HG03060 (cell line): ENCODE measurements around the gene PRKG1.
"Not testable (repeated sequence)": the region's sequence is repeated elsewhere in the genome, so short reads cannot be mapped to it uniquely, and the experiment has no call there.

Experiments used
- ATAC-seq: cut with Tn5 transposase; IDR thresholded peaks from one replicate; pipeline ENCODE4 v1.9.1; 2021; ENCODE audit warnings: low read depth, moderate number of reproducible peaks; ENCODE audit not compliant: unreplicated experiment

The PRKG1 gene

DNA sequence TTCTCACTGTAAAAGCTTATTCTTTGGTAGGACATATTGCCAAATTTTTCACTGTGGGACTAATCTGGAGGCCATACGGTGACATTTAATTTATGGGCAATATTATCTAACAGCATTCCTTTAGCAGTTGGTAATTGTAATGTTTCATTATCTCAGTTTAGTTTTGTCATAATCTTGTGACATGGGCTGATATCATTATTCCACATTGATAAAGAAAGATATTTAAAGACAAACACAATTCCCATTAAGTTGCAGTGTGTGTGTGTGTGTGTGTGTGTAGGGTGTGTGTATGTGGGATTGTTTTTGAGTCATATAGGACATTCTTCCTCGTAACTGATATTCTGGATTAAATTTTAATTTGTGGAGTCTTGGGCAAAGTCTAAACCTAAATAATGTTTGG is 238.5 kb downstream of the PRKG1 start:
- ATAC-seq, result no peak

GRCh38 chr10:51313251-51313650 is 239.0 kb downstream of the PRKG1 start:
- no peak for ATAC-seq

- no peak for ATAC-seq
Measured at GRCh38 chr10:51313773-51314478, 239.6 kb downstream of the PRKG1 start.

DNA sequence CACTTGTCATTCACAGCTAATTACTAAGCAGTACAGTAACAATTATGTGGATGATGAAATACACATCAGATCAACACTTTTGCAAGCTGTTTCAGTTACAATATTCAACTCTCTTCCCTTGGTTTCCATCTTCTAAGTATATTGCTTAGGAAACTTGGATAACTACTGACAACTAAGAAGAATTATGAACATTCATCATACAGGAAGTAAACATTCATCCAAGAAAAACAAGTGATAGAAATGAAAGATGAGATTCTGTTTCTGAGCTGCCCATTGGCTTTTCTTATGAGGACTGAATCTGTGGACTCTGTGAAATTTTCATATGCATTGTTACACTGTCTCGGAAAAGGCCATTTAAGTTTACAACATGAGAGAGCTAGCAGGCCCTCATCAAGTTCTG is 240.2 kb downstream of the PRKG1 start:
- ATAC-seq, result no peak

- ATAC-seq, result no peak
Measured at GRCh38 chr10:51318399-51319172, 244.3 kb downstream of the PRKG1 start.

GRCh38 chr10:51319173-51319435 is 244.8 kb downstream of the PRKG1 start:
- ATAC-seq, result no peak

GRCh38 chr10:51321300-51321699 is 247.0 kb downstream of the PRKG1 start:
- ATAC-seq, result no peak

- ATAC-seq, result no peak
Measured at GRCh38 chr10:51321980-51322379, 247.7 kb downstream of the PRKG1 start.

- no peak for ATAC-seq
Measured at GRCh38 chr10:51325649-51326048, 251.4 kb downstream of the PRKG1 start.

DNA sequence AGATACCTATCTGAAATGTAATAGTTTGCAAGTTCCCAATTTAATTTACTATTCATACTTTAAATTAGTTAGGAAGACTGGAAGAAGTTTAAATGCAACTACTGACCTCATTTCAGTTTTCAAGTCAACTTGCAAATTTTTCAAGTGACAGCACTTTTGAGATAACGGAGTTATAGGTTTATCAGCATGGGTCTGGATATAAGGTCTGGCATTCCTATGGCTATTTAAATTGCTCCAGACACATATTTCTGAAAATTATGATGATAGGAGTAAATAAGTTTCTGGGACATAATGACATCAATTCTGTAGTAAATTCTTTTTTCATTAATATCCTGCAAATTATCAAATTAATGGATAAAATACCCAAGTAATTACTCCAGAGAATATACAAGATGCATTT is 251.9 kb downstream of the PRKG1 start:
- no peak for ATAC-seq

DNA sequence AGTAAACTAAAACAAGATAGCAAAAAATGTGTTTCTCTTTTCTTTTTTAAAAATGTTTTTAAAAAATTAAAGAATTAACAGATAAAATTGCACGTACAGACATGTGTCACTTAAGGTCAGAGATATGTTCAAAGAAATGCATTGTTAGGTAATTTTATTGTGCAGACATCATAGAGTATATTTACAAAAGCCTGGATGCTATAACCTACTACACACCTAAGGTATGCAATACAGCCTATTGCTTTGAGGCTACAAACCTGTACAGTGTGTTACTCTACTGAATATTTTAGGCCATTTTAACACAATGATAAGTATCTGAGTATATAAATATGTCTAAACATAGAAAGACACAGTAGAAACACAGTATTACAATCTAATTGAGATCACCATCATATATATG is 253.1 kb downstream of the PRKG1 start:
- no peak for ATAC-seq

DNA sequence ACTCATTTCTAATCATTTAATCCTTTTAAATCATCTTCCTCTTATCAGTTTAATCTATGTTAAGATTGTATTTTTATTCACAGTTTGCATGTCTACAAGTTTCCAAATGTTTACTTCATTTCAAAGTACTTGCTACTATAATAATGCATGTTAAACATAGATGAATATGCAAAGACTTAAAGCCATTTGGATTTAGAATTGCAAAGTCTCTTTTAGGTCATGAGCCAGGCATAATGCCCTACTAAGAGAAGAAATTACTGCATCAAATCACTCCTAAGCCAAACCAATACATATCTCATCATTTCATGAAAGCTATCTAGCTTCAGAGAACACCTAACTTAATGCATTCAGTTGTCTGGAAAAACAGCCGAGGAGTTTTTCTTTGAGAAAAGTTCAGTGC is 266.1 kb downstream of the PRKG1 start:
- no peak for ATAC-seq

GRCh38 chr10:51340845-51341610 is 266.7 kb downstream of the PRKG1 start:
- ATAC-seq, result no peak

- not testable (repeated sequence) for ATAC-seq
Measured at GRCh38 chr10:51341745-51342144, 267.5 kb downstream of the PRKG1 start.

DNA sequence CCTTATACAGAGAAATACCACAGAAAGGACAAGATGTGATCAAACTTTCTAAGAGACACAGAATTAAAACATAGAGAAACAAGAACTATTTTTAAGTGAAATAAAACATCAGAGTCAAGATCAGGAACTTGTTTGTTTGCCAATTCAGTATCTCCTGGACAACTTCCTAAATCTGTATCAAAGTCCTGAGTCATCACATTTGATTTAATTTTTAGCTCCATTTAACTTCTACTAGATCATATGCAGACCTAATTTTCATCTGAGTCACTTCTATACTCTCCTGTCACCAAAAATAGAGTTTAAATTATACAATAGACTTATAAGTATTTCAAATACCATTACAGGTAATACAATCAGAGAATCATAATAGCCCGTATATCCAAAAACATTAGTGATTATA is 268.1 kb downstream of the PRKG1 start:
- ATAC-seq, result no peak

- no peak for ATAC-seq
Measured at GRCh38 chr10:51343391-51343790, 269.1 kb downstream of the PRKG1 start.

GRCh38 chr10:51344371-51344770 is 270.1 kb downstream of the PRKG1 start:
- ATAC-seq, result no peak

- no peak for ATAC-seq
Measured at GRCh38 chr10:51348622-51349021, 274.3 kb downstream of the PRKG1 start.

- ATAC-seq, result no peak
Measured at GRCh38 chr10:51357170-51357569, 282.9 kb downstream of the PRKG1 start.

- ATAC-seq, result no peak
Measured at GRCh38 chr10:51358227-51358626, 283.9 kb downstream of the PRKG1 start.

DNA sequence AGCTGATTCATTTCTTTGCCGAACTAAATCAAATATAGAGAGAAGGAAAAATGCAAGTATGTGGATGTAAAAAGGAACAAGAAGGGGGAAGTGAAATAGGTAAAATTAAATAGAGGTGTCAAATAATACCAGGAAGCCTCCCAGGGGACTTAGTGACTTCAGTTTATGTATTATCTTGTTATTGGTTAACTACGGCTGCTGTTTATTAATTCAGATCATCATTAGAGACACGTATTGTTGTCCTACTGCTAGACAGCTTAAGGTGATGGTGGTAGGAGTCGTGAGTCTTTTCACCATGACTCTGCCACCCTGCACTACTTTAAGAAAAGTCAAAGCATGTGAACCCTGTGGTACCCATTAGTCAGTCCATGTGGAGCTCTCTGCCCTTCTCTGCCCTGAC is 289.1 kb downstream of the PRKG1 start:
- no peak for ATAC-seq

DNA sequence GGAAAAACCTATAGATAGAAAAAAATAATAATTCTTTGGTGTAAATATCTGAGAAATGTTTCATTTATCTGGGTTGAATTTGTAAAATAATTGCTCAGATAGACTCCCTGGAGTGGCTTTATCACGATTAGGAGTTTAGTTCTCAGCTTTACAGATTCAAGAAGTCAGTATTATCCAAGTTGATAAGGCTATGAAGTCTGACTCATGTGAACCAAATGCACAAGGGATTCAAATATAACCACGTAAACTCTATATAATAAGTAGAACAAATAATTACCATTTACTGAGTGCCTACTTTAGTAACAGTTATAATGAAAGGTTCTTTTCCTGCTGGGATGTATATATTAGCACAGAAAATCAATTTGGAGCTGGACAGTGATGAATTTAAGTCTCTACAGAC is 290.4 kb downstream of the PRKG1 start:
- no peak for ATAC-seq
